GM12891 (cell line): ENCODE data around the gene ITGAD.
A peak's percentile ranks its signal among the peaks of the same experiment; 100 is the strongest.

Experiments
- DNase-seq: peaks from one replicate; pipeline ENCODE4 v3.0.0; 2011; ENCODE audit warnings: low spot score; ENCODE audit not compliant: insufficient read length
- FAIRE-seq: peaks from 2 replicates; lab custom pipeline; 2011; peaks lifted over from hg19 to GRCh38; lab: Jason Lieb, UNC
- PAX5 ChIP-seq: IDR thresholded peaks from 2 replicates; pipeline ENCODE4 v1.6.1; 2011; ENCODE audit warnings: low read length, moderate library complexity, mild to moderate bottlenecking; ENCODE audit not compliant: insufficient read depth, severe bottlenecking
- POLR2A ChIP-seq: IDR thresholded peaks from 2 replicates; pipeline ENCODE4 v1.6.1; 2011; ENCODE audit warnings: low read depth, low read length, control low read depth
- POLR2AphosphoS5 ChIP-seq: IDR thresholded peaks from 2 replicates; pipeline ENCODE4 v1.6.1; 2011; ENCODE audit warnings: low read depth, low read length, control low read depth
- POU2F2 ChIP-seq: IDR thresholded peaks from 2 replicates; pipeline ENCODE4 v1.6.1; 2011; ENCODE audit warnings: low read depth, mild to moderate bottlenecking, control low read depth, low read length, moderate library complexity
- SPI1 ChIP-seq: IDR thresholded peaks from 2 replicates; pipeline ENCODE4 v1.6.1; 2011; ENCODE audit warnings: low read depth, low read length, control low read depth
- TAF1 ChIP-seq: IDR thresholded peaks from 2 replicates; pipeline ENCODE4 v1.6.1; 2011; ENCODE audit warnings: low read depth, low read length, control low read depth

Gene ITGAD

DNA sequence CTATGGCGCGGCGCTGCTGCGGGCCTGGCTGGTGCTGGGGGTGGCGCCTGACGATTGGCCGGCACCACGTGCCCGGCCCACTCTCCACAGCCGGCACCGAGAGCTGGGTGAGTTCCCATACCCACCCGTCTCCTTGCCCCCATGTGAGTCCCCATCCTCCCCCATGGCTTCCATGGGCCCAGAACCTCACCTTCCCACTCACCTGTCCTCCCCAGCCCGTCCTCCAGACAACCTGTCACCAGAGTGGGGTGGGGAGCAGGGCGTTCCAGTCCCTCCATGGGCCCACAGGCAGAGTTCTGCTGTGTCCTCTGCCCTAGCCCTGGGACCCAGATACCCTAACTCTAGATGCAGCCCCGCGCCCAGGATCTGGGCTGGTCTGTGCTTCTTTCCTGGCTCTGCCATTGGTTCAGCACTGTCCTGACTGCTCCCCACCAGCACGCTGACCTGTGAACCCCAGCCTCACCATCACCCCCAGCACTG lies 71.7 kb downstream of the ITGAD start:
- no peak for TF ChIP-seq SPI1
- no peak for FAIRE-seq
- no peak for DNase-seq

DNA sequence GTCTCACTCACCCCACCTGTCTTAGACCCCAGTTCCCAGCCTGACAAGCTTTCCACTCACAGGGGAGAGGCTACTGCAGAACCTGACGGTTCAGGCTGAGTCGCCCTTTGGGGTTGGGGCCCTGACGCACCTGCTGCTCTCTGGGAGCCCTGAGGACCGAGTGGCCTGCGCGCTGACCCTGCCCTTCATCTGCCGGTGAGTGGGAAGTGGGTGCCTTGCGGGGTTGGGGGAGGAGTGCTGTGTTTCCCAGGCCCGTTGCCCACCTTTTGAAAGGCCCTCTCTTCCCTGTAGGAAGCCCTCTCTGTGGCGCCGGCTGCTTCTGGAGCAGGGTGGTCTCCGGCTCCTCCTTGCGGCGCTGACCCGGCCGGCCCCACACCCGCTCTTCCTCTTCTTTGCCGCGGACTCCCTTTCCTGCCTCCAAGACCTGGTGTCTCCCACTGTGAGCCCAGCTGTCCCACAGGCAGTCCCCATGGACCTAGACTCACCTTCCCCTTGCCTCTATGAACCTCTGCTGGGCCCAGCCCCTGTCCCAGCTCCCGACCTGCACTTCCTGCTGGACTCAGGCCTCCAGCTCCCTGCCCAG lies 72.7 kb downstream of the ITGAD start:
- TF ChIP-seq POU2F2 (no peak), POLR2A (no peak), POLR2AphosphoS5 (no peak), TAF1 (no peak), PAX5 (no peak), SPI1 (no peak)
- FAIRE-seq (no peak), DNase-seq (no peak)

DNA sequence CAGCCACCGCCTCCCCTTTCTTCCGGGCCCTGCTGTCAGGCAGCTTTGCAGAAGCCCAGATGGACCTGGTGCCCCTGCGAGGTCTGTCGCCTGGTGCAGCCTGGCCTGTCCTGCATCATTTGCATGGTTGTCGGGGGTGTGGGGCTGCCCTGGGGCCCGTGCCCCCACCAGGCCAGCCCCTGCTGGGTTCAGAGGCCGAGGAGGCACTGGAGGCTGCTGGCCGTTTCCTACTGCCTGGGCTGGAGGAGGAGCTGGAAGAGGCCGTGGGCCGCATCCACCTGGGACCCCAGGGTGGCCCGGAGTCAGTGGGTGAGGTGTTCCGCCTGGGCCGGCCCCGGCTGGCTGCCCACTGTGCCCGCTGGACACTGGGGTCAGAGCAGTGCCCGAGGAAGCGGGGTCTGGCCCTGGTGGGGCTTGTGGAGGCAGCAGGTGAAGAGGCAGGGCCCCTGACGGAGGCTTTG lies 73.3 kb downstream of the ITGAD start:
- TF ChIP-seq TAF1 (no peak), POLR2A (no peak), PAX5 (no peak), POLR2AphosphoS5 (no peak)
- DNase-seq, result no peak
- FAIRE-seq, result no peak

DNA sequence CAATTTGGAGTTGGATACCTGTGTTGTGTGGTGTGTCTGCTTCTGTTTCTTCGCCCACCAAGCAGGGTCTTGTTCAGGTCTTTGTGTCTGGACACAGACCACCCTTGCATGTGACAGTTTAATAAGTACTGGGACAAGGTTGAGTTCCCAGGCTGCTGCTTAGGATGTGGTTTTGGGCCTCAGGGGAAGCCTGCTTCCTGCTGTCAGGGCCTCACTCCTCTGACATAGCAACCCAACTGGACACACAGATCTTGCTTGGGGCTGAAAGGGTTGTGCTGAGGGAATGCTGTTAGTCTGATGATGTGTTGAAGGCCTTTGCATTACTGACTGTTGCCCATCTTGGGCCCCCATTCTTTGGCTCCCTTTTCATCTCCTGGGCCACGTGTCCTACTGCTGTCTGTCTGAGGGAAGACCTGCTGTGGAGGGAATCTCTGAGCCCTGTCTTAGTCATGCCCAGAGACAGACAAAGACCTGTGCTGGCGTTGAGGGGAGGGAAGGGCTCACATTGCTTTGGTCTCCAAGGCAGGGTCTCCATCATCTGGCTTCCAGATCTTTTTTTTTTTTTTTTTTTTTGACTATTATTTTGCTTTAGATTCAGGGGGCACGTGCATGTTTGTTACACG lies 74.1 kb downstream of the ITGAD start:
- no peak for TF ChIP-seq SPI1
- peak; percentile 40; the same call in 1 of the 2 replicates for TF ChIP-seq POLR2AphosphoS5
- no peak for TF ChIP-seq TAF1
- no peak for TF ChIP-seq PAX5
- TF ChIP-seq POU2F2, result no peak
- FAIRE-seq (no peak), DNase-seq (no peak)

DNA sequence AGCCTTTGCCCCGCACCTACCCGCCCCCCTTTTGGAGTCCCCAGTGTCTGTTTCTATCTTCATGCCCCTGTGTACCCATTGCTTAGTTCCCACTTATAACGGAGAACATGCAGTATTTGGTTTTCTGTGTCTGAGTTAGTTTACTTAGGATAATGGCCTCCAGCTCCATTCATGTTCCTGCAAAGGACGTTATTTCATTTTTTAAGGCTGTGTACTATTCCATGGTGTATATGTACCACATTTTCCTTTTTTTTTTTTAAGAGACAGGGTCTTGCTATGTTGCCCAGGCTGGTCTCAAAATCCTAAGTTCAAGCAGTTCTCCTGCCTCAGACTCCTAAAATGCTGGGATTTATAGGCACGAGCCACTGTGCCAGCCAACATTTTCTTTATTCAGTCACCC lies 74.7 kb downstream of the ITGAD start:
- TF ChIP-seq PAX5 (no peak), POLR2AphosphoS5 (no peak), SPI1 (no peak), TAF1 (no peak), POU2F2 (no peak), POLR2A (no peak)
- no peak for DNase-seq
- FAIRE-seq, result no peak

DNA sequence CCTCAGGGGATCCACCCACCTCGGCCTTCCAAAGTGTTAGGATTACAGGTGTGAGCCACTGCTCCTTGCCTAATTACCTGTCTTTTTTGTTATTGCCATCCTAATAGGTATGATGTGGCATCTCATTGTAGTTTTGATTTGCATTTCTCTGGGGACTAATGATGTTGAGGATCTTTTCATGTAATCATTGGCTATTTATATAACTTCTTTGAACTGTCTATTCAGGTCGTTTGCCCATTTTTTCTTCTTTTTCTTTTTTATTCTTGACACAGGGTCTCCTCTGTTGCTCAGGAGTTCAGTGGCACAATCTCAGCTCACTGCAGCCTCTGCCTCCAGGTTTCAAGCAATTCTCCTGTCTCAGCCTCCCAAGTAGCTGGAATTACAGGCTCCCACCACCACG lies 77.5 kb downstream of the ITGAD start:
- FAIRE-seq (no peak), DNase-seq (no peak)

DNA sequence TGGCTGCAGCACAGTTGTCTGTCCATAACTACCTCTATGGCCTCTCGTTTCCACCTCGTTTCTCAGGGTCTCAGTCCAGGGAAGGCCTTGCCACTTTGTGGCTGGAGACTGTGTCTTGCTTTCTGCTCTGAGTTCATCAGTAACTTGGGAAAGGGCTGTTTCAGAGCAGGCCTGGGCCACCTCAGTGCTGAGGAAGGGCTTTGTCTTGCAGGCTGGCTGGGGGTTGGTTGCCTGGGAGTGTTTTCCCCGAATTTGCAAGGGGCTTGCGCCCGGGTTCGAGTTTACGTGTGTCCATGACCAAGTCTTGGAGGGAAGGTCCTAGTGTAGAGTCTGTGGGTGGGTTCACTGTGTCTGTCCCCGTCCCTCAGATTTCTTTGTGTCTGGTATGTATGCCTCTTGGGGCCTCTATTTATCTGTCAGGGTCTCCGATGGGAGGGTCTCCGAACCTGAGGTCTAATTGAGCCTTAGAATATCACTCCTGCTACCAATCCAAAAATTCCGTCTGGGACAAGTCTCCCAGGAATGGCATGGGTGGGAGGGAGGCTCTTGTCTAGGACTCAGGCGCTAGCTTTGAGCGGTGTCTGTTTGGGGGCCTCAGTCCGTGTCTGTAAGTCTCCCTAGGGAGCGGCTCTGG lies 78.2 kb downstream of the ITGAD start:
- TF ChIP-seq PAX5 (no peak), TAF1 (no peak), POU2F2 (no peak), SPI1 (no peak), POLR2AphosphoS5 (no peak), POLR2A (no peak)
- DNase-seq (no peak), FAIRE-seq (no peak)

More for the DNA sequence above, 77.5 kb downstream of the ITGAD start:
- TF ChIP-seq TAF1 (no peak), POLR2AphosphoS5 (no peak), SPI1 (no peak), PAX5 (no peak), POU2F2 (no peak), POLR2A (no peak)

DNA sequence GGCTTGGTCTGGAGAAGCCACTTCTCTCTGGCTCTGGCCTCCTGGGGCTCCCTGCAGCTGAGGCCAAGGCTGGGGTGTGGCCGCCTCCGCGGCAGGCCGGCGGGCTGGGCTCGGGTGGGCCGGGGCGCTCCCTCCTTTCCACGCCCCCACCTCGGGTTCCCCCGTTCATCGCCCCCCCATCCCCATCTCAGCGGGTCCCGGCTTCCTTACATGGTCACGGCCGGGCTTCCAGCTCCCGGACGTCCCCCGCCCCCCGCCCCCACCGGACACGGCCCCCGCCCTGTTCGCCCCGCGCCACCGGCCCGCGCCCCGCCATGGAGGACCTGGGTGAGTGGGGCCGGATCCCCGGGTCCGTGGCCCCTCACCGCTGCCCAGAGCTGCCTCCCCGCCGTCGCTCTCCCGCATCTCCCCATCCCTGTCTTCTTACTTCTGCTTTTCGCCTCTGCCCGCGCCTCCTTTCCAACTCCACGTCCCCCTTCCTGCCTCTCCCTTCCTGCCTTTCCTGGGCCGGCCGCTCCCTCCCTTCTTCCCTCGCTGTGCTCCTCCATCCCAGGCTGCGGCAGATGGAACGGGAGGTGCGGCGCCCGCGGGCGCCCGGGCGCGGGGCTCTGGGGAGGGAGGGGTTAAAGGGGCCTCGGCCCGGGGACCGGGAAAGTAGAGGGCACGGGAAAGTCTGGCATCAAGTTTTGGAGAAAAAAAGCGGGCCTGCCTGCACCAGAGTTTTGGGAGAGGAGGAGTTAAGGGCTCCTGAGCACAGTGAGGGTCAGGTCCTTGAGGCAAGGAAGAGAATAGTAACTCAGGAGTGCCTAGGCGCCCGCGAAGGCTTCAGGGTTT lies 79.0 kb downstream of the ITGAD start, which contains the start of gene TGFB1I1:
TSS of gene TGFB1I1 (plus strand) at position 278 of the 834 bp plus-strand sequence. CDS start at position 315, 37 bp downstream.
- TF ChIP-seq POLR2AphosphoS5 (no peak), SPI1 (no peak), PAX5 (no peak), TAF1 (no peak), POU2F2 (no peak), POLR2A (no peak)
- no peak for FAIRE-seq
- DNase-seq, result no peak
